RCC 7860 (cell line): Measurements from ENCODE around the gene SMCO4.

Experiments used
- DNase-seq: peaks from one replicate; pipeline ENCODE4 v3.0.0-alpha.2; 2015; ENCODE audit warnings: low spot score
- FAIRE-seq: peaks from 2 replicates; lab custom pipeline; 2012; peaks lifted over from hg19 to GRCh38; lab: Jason Lieb, UNC

SMCO4 gene

GRCh38 chr11:93529707-93530467 lies 13.3 kb downstream of the SMCO4 start:
- no peak for DNase-seq
- no peak for FAIRE-seq

- no peak for FAIRE-seq
- no peak for DNase-seq
These were observed 14.2 kb downstream of the SMCO4 start for GRCh38 chr11:93528757-93529645.

- FAIRE-seq (no peak), DNase-seq (no peak)
These were observed 14.9 kb downstream of the SMCO4 start for GRCh38 chr11:93528252-93528651.

GRCh38 chr11:93526641-93527583 lies 16.3 kb downstream of the SMCO4 start:
- DNase-seq: no peak
- FAIRE-seq: no peak

GRCh38 chr11:93526346-93526633 lies 16.9 kb downstream of the SMCO4 start:
- FAIRE-seq: no peak
- DNase-seq: no peak

GRCh38 chr11:93525601-93526345 lies 17.4 kb downstream of the SMCO4 start:
- no peak for FAIRE-seq

GRCh38 chr11:93524858-93525257 lies 18.3 kb downstream of the SMCO4 start:
- FAIRE-seq (no peak), DNase-seq (no peak)

More at GRCh38 chr11:93525601-93526345, 17.4 kb downstream of the SMCO4 start:
- DNase-seq: no peak

DNA sequence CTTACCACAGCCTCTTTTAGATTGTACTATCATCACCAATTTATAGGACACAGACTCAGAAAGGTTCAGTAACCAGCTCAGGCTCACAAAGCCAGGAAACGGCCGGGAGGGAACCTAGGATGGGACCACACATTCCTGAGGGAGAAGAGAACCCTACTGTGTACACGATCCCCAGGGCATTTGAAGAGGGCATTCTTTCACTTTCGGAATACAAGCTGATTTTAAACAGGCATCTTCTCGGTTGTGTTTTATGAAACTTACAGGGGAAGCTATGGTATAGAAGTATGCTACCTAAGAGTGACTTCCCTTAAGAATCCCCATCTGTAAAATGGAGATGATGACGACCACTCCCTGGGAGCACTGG lies 19.0 kb downstream of the SMCO4 start:
- no peak for DNase-seq

GRCh38 chr11:93520726-93521509 lies 22.3 kb downstream of the SMCO4 start:
- FAIRE-seq: no peak
- DNase-seq: no peak

More for the DNA sequence above, 19.0 kb downstream of the SMCO4 start:
- FAIRE-seq: no peak

- FAIRE-seq: no peak
- DNase-seq: no peak
These were observed 24.0 kb downstream of the SMCO4 start for GRCh38 chr11:93519179-93519578.

GRCh38 chr11:93518081-93518480 lies 25.1 kb downstream of the SMCO4 start:
- no peak for FAIRE-seq
- DNase-seq: no peak

DNA sequence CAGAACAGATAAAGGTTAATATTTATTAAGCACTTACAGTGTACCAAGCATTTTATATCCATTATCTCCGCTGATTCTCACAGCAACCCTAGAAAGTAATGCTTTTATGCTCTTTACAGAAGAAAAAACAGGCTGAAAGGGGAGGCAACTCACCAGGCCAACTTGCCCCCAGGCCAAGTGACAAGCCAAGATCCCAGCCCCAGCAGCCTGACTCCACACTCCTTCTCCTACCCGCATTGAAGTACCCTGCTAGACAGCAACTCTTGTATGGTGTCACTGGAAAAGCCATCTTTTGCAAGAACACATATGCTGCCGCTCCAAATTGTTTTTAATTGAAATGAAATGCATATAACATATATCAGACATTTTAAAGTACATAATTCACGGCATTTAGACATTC lies 25.6 kb downstream of the SMCO4 start:
- FAIRE-seq (no peak), DNase-seq (no peak)

DNA sequence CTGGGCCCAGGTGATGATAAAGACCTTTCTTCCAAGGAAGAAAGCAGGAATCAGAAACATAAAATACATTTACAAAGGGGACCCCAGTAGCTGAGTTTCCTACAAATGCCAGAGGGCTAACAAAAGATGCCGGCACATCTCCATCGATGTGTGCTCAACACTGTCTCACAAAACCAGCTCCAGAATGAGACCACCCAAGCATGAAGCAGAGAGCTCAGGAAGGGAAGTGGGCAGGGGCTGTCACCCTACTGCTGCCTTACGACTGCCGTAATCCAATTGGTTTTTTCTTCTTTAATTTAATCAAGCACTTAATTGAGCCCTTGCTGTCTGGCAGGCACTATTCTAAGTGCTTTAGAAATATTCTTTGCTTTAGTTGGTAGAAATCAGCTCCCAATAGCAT lies 26.1 kb downstream of the SMCO4 start:
- no peak for FAIRE-seq
- DNase-seq: no peak

DNA sequence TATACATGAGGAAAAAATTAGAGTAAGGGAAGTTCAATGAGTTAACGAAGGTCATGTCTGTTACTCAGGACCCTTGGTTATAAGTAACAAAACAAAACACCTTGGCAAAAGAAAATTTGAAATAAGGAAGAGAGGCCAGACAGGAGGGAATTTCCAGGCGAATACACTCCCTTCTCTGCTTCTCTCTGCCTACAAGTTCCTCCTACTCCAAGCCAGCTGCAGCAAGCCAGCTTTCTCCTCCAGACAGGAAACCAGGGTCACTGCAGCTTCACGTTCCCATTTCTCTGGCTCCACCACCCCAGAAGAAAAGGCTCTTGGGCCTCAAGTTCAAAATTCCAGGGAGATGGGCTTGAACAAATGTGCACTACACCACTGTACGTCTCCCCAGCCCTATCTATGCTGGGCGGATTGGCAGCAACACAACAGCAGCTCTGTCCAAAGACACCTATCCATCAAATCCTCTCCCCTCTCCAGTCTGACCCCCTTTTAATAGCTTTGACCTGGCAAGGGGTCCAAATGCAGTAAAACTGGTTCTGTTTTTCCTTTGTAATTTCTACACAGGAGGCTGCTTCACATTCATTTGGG lies 27.7 kb downstream of the SMCO4 start:
- no peak for FAIRE-seq
- DNase-seq: no peak

DNA sequence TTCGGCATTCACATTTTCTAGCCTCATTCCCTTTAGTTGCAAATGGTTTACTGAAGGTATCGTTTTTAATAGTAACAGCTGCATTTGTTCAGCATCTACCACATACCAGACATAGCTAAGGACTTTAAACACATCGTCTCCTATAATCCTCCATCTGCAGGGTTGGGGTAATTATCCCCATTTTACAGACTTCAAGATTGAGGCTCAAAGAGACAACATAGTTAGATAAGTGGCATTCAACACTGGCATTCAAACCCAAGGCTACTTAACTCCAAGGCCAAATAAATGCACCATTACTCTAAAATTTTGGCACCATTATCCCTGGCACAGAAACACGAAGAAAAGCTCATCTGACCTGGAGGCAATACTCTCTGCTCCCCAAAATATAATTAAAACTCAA lies 28.5 kb downstream of the SMCO4 start:
- FAIRE-seq: no peak
- DNase-seq: no peak

DNA sequence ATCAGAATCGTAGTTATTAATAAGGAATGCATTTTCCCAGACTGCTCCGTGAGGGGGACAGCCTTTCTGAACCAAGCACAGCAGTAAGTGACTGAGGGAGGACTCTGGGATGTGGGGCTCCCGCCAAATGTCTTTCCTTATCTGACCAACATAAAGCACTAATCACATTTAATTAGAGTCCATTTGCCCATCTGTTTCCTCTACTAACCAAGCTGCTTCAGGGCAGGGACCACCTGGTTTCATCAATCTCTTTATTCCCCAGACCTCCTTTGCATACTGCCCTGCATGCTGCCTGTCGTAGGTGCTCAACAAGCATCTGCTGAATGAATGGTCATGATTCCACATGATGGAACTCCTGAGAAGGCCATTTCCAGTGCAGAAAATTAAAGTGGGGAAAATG lies 29.4 kb downstream of the SMCO4 start:
- FAIRE-seq (no peak), DNase-seq (no peak)

DNA sequence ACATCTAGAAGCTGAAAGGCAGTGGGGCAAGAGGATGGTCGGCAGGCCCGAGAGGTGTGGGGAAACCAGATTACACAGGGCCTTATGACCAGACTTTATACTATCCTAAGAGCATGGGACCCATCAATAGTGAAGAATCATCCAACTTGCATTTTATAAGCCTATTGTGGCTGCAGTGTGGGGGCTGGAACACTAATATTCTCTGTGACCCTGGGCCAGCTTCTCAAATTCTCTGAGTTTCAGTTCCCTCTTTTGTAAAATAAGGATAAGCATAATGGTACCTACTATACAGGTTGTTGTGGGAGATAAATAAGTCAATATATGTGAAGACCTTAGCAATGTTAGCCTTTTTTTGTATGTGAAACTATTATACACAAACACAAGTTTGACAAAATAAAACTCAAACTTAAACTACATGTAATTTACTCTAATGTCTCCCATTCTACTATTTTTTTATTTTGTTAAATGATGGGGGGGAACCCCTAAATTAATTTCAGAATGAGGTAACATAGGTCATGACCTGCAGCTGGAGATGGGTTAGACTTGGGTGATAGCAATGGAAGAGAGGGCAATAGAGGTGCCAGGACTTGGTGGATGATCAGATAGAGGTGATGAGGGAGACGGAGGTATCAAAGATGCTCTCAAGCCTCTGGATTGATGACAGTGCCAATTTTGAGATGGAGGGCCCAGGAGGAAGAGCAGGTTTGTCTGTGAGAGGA lies 30.1 kb downstream of the SMCO4 start:
- DNase-seq: no peak
- no peak for FAIRE-seq

GRCh38 chr11:93512073-93512475 lies 31.1 kb downstream of the SMCO4 start:
- FAIRE-seq (no peak), DNase-seq (no peak)
